Fibroblast of upper back skin (primary cell): ENCODE results near the gene BTF3.
A peak's percentile ranks its signal among the peaks of the same experiment; 100 is the strongest.
"Not testable (repeated sequence)": the region's sequence is repeated elsewhere in the genome, so short reads cannot be mapped to it uniquely, and the experiment has no call there.

ENCODE experiments used
- DNase-seq: peaks from one replicate; pipeline ENCODE4 v3.0.0-alpha.2; 2013

The BTF3 gene

DNA sequence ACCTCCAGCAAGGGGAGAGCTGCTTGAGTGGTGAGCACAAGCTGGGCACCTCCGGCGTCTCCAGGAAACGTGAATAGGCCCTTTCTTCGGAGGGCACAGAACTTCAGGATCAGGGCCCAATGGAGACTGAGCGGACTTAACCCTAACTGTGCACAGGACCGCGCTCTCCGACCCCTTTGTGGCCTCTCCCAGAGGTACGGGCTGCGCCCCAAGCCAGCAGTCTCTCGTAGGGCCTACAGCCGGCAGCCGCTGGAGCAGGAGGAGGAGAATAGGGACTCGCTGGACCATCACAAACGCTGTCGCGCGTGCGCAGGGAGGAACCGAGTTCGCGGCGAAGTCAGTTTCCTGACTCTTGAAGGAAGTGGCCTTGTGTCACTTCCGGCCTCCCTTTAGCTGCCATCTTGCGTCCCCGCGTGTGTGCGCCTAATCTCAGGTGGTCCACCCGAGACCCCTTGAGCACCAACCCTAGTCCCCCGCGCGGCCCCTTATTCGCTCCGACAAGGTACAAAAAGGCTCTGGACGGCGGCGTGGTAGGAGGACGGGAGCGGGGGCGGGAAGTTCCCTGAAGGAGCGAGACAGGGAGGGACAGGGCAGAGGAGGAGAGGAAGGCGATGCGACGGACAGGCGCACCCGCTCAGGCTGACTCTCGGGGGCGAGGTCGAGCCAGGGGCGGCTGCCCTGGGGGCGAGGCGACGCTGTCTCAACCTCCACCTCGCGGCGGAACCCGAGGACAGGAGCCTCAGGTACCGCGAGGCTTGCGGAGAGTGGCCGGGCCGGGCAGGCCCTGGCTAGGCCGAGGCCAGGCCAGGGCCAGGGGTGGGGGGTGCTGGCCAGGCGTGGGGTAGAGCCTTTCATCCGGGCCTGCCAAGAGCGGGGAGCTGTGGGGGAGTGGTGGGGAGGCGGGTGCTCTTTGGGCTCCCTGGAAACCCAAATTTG, at the start of gene BTF3:
BTF3 (plus strand) TSS at position 386 of the 936 bp plus-strand sequence; CDS start at position 612, 226 bp downstream.
- DNase-seq = peak; percentile 97

DNA sequence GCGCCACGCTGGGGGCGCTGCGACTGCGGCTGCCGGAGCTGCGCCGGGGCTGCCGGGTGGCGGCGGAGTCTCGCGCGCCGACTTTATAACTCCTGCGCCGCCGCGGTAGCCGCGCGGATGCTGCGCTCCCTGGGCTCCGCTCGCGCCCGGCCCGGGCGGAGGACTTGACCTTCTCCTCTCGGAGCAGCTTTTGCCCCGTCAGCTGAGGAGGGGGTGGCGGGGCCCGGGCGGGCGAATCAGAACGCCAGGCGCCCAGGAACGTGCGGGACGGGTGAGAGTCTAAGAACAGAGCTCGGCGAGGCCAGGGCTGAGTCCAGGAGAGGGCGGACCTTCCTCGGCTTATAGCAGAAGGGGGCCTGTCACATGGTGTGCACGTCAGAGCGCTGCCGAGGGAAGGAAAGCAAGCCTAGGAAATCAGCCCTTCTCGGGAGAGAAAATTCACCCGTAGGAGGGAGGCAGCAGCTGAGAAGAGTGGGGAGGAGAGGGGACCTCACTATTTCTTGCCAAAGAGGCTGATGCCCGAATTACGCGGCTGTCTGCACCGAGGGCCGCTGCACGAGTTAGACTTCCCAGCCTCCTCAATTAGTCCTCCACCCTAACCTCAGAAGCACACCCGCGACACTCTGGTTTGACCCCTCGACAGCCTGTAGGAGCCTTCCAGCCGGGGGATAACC, 49.6 kb upstream of the BTF3 start, which contains the start of gene FOXD1:
FOXD1 (minus strand) TSS at position 315 of the 674 bp plus-strand sequence. CDS start 415 bp downstream, outside the sequence.
- peak; percentile 99 for DNase-seq

DNA sequence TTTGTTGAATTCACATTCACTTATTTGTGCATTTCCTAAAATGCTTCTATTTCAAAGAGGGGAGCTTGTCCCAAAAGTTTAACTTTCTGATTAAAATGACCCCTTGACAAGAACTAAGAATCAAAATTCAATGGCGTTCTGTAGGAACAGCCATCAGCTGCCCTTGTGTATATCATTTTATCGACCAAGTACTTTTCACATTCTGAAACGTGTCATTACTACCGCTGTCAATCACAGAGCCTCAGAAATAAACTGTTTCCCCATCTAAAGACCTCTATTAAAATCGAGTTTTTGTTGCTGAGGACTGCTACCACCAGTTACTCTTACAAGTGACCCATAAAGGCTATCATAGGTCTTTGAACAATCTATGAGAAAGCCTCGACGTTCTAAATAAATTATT, 48.1 kb upstream of the BTF3 start:
- no peak for DNase-seq

DNA sequence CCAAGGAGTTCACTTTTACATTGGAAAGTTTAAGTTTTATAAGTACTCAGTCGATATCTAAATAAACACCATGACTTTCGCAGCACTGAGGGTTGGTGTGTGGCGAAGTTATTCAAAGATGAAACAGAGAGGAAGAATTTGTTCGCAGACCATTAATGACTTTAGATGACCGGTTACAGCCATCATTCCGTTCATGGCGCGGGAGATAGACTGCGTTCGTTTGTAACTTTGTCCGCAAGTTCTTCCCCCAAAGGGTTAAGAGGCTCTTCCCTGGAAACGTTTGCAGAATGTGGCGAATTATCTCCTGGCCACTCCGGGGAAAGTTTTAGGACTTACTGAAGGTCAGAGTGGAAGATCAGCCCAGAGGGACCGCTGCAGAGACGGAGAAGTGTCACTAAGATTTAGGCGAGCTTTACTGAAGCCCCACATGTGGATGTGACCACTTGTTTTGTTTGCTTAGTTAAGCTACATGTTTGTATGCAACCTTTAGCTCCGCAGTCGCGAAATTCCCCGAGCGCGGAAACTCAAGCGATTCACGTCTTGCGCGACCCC, 47.5 kb upstream of the BTF3 start:
- DNase-seq = peak; percentile 36

DNA sequence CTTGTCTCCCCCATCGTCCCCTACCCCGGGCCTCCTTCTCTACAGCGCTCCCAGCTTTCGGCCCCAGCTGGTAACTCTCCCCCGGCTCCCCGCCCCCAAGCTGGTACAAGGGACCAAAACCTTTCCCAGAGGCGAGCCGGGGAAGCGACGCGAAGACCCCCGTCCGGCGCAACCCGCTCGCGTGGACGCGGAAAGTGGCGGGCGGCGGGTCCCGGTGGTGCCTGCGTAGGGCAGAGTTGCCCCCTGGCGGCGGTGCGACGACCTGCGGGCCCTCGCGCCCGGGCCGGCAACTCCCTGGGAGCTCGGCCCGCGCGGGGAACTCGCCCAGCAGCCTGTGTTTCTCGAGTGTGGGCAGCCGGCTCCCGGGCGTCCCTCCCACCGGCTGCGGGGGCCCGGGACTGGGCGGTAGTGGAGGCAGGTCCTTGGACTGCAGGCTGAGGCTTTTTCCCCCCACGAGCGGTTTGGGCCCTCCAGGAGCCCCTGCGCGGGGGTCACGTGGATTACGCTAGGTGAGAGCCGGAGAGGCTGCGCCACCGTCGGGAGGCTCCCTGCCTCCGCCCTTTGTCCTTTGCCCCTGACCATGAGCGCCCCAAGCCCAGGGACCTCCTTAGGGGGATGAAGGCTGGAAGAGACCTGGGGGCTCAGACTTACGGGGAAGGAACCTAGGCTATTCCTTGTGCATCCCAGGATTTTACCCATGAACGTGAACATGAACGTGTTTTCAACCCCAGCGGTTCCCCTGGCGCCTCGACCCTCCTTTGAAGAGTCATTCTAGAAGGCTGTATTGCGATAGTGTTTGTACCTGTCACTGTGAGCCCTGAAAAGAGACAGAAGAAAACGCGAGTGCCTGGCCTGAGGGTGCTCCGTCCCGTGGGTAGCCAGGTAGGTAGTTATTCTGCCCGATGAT, 46.8 kb upstream of the BTF3 start:
- DNase-seq = peak; percentile 61

DNA sequence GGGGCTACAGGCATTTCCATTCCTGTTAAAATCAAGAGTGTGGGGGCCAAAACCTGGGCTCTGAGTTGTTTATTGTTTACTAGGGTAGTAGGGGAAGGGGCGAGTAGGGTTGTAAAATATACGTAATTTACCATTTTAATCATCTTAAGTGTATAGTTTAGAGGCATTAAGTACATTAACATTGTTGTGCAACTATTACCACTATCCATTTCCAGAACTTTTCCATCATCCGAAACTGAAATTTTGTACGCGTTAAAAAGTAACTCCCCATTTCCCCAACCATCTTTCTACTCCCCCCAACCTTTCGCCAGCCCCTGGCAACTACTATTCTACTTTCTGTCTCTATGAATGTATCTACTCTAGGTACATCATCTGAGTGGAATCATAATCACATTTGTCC, 46.0 kb upstream of the BTF3 start:
- DNase-seq = no peak

DNA sequence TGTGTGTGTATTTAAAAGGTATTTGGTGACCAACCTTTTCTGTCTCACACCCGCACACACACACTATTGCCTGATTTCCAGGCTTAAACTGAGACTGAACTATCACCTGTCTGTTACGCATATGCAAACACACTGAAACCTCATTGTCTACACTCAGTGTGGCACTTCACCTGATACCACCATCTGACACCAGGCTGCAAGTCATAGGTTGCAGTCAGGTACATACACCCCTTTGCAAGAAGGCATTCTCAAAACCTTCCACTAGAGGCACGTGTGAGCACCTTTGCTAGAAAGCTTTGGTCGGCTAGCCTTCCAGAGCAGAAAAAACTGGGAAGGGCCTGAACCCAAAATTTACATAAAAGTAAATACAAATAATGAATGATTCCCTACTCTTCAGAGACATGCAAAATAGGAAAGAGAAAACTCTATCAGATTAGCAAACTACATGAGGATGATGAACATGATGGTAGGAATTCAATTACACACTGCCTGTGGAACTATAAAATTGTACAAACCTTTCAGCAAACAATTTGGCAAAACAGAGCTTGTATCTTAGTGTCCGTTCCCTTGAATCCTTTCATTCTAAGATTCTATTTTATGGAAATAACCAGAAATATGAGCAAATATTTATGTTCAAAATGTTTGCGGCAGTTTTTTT, 43.7 kb upstream of the BTF3 start:
- DNase-seq = peak; percentile 50

DNA sequence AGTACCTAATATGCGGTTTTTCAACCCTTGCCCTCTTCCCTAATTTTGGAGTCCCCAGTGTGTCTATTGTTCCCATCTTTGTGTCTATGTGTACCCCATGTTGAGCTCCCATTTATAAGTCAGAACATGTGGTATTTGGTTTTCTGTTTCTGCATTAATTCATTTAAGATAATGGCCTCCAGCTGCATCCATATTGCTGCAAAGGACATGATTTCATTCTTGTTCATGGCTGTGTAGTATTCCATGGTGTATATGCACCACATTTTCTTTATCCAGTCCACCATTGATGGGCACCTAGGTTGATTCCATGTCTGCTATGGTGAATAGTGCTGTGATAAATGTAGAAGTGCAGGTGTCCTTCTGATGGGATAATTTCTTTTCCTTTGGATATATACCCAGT, 41.8 kb upstream of the BTF3 start:
- DNase-seq = not testable (repeated sequence)

DNA sequence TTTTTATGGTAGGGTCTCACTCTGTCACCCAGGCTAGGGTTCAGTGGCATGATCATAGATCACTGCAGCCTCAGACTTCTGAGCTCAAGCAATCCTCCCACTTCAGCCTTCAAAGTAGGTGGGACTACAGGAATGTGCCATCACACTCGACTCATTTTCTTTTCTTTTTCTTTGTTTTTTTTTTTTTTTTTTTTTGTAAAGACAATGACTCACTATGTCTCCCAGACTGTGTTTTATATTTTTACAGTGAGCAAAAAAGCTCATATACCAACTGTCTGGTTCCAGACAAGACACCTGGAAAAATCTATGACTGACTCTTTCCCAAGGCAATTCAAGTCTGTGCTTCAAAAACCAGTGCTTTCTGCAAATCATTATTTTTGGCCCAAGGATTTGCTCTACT, 38.9 kb upstream of the BTF3 start:
- peak; percentile 67 for DNase-seq

DNA sequence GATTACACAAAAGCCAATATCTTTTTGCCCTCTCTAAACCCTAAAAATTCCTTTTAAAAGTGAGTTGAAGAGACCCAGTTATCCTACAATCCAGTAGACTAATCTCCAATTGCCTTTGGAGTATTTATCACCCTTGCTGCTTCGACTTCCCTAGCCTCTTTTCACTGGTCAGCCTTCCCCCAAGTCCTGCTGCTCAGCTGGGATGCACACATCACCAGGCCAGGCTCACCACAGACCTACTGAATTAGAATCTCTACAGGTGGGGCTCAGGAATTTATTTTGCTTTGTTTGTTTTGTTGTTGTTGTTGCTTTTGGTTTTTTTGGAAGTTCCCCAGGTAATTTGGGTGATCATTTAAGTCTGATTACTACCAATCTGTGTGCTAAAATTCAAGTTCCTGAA, 38.1 kb upstream of the BTF3 start:
- no peak for DNase-seq

DNA sequence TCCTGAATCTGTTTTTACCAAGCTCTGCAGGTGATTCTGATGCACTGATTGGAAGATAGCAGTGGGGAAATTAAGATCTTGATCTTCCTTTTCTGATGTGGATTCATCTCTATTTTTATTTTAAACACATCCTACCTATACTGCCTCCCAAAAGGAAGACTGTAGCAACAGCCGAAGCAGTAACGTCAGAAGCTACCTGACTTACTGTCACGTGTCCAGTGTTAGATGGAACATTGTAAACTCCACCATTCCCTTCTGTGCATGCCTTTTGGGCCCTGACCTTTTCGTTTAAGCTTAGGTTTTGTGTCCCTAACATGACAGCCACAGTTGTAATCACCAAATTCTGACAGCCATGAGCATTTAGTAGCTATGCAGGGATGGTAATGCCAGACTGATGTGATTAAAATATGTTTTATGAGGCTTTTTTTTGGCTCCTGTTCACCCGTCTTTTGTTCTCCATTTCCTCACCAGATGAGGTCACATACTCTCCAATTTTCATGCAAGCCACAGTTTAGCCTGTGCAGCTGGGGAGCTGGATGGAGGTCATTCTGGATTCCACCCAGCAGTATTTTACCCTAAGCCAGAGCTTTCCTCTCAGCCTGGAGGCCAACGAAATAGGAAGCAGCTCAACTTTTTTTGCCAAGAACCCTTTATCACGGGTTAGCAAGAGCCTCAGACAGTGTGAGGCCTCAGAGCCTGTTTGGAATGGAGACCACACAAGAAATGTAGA, 34.1 kb upstream of the BTF3 start:
- peak; percentile 85 for DNase-seq

DNA sequence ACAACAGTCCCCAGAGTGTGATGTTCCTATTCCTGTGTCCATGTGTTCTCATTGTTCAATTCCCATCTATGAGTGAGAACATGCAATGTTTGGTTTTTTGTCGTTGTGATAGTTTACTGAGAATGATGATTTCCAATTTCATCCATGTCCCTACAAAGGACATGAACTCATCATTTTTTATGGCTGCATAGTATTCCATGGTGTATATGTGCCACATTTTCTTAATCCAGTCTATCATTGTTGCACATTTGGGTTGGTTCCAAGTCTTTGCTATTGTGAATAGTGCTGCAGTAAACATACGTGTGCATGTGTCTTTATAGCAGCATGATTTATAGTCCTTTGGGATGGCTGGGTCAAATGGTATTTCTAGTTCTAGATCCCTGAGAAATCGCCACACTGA, 29.6 kb upstream of the BTF3 start:
- DNase-seq = not testable (repeated sequence)

DNA sequence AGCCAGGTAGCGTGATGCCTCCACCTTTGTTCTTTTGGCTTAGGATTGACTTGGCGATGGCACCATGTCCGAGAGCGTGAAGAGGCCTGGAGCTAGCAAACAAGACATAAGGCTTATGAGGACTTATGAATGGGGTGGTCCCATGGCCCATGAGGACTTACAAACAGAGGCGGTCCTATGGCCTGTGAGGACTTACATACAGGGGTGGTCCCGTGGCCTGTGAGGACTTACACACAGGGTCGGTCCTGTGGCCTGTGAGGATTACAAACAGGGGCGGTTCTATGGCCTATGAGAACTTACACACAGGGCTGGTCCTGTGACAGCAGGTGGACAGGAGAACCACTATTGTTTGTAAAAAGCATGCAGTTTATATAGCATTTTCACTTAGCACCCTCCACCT, 28.4 kb upstream of the BTF3 start:
- DNase-seq = no peak

DNA sequence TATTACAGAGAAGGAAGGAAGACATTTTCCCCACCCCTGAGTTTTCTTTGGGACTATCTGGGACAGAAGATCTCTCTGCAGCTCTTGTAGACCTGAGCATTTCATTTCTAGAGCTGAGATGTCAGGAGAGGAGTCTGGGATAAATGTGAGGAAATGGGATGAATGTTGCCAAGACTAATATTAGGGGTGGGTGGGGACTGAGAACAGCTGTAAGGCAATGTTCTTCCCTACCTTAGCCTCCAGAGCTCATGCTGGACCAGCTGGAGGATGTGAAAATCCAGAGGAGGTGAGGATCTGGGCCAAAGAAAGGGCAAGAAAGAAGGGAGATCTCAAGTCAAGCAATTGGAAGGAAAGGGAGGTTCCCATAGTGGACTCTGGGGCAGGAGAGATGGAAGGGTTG, 26.6 kb upstream of the BTF3 start:
- DNase-seq = no peak

DNA sequence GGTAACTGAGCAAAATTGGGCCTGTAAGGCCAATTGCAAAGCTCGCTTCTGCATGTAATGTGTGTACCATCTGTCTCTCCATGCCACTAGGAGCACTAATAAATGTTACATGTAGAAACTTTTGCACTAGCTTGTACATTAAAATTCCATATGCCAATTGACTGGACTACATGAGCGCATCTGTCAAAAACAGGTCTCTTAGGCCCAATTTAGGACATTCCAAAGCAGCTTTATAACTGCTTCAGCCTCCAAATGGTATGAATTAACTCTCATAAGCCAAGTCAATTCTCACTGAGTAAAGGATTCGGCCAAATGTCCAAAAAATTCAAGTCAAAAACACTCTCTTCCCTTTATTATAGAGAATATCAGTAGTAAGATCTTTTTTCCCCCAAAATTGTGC, 26.1 kb upstream of the BTF3 start:
- no peak for DNase-seq

DNA sequence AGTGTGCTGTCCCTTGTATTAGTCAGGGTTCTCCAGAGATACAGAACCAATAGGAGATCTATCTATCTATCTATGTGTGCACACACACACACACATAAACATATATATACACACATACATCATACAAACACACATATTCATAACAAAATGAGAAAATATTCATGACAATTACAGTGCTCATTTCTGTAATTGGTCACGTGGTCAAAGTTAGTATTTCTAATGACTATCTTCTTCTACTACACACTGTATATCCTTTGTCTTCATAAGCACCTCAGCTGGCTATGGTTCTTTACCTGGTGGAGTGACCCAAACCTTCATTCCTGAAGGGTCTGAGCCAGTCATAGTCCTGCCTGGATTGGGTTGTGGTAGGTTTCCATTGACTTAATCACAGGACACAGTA, 17.7 kb upstream of the BTF3 start:
- DNase-seq = no peak

DNA sequence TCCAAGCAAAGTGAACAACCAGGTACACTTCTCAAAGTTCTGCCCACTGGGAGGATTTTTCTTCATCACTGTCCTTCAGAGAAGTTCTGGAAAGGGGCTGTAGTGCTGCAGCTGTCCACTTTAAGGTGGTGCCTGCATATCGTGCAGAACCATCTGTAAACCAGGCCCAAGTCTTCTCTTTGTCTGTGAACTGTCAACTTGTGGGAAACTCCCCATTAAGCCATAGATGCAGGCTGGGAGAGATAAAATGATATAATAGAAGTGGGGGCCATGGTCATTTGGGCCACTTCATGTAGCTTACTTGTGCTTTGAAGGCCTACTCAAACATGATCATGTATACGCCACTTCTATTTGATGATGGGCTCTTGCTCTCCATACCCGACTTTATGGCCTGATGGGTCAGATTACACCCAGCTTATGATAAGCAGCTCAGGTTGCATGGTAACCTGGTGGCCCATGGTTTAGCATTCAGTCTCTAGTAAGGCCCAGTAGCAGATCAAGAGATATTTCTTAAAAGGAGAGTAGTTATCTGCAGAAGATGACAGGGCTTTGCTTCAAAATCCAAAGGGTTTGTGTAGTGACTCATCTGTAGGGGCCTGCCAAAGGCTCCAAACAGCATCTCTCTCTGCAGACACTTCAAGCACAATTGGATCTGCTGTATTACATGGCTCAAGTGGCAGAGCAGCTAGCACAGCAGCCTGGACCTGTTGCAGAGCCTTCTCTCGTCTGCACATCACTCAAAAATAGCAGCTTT, 15.7 kb upstream of the BTF3 start:
- DNase-seq = peak; percentile 68

DNA sequence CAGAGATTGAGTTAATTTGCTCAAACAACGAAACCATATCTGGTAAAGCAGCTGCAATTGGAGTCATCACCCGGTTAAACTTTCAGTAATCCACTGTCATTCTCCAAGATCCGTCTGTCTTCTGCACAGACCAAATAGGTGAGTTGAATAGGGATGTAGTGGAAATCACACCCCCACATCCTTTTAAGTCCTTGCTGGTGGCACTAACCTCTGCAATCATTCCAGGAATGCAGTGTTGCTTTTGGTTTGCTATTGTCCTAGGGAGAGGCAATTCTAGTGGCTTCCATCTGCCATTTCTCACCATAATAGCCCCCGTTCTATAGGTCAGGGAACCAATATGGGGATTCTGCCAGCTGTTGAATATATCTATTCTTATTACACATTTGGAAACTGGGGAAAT, 14.6 kb upstream of the BTF3 start:
- no peak for DNase-seq

DNA sequence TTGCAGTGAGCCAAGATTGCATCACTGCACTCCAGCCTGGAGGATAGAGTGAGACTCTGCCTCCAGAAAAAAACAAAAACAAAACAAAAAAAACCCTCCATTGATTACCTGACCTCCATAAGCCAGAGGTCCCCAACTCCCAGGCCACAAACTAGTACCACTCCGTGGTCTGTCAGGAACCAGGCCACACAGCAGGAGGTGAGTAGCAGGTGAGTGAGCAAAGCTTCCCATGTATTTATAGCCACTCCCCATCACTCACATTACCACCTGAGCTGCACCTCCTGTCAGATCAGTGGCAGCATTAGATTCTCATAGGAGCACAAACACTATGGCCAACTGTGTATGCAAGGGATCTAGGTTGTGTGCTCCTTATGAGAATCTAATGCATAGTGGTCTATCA, 13.7 kb upstream of the BTF3 start:
- DNase-seq = no peak

DNA sequence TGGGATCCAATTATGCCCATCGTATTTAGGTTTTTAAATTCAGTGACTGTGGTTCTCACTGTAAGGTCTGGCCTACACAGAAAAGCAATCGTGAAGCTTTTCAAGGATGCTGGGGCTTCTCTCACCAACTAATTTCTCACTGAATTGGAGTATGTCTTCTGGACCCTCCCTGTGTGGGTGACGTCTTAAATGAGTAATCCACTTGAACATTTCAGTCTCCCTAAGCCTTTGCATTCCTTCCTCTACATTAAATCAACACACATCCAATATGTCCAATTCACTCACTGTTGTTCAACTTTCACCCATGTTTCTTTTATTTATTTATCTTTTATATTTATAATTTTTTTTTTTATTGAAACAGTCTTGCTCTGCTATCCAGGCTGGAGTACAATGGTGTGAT, 12.5 kb upstream of the BTF3 start:
- DNase-seq = no peak
